Measurements from ENCODE around the gene UNC45B.

- TF ChIP-seq EZH2 (IDR thresholded peaks at IDR 0.05; ENCODE audit: insufficient read depth, poor library complexity, severe bottlenecking) (no peak), EZH2phosphoT487 (IDR thresholded peaks at IDR 0.05; ENCODE audit: insufficient read depth, low read depth) (no peak)
Observed at GRCh38 chr17:35154196-35155165, 6.9 kb downstream of the UNC45B start.

All from GM23248 (cell line).